Prostate gland (tissue), 2 donors: ENCODE results near the gene LHFPL3.

Experiments
- POLR2A ChIP-seq: fragments of 450-650 bp; IDR thresholded peaks from one replicate; pipeline ENCODE4 v1.6.1; 2016; ENCODE audit warnings: antibody characterized with exemption, mild to moderate bottlenecking
- POLR2AphosphoS5 ChIP-seq: sonication (generic); formaldehyde crosslinking; IDR thresholded peaks from one replicate; pipeline ENCODE4 v1.6.1; 2017; ENCODE audit warnings: antibody characterized with exemption
- TF ChIP-seq, protein P1 (sequence below), 4 experiments: fragments of 200-600 bp in 2 of 4; fragments of 450-650 bp in 2 of 4; sonication (generic) in 2 of 4; IDR thresholded peaks; 1 replicate in 3 of 4; 2 replicates in 1 of 4; pipeline ENCODE4 v1.5.1; 2016 to 2019; ENCODE audit warnings: antibody characterized with exemption in 4 of 4, mild to moderate bottlenecking in 2 of 4, moderate library complexity in 2 of 4

DNA sequence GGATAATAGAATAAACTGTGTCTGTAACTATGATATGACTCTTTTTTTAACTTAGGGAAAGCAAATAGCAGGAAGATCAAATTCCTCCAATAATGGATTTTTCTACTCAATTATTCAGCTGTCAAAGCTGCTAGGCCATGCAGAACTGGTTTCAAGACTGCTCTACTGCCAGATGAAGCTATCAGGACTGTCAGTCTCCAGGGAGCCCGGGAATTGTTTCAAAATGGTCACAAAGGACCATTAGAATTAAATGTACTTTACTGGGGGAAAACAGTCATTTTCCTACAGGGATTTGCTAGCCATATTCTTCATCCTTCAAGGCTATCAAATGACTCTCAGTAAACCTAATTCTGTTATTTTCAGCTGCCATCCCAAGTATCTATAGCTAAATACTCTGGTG is 276.3 kb downstream of the LHFPL3 start:
- TF ChIP-seq POLR2A (no peak), POLR2AphosphoS5 (no peak)
- TF ChIP-seq, protein P1, sequence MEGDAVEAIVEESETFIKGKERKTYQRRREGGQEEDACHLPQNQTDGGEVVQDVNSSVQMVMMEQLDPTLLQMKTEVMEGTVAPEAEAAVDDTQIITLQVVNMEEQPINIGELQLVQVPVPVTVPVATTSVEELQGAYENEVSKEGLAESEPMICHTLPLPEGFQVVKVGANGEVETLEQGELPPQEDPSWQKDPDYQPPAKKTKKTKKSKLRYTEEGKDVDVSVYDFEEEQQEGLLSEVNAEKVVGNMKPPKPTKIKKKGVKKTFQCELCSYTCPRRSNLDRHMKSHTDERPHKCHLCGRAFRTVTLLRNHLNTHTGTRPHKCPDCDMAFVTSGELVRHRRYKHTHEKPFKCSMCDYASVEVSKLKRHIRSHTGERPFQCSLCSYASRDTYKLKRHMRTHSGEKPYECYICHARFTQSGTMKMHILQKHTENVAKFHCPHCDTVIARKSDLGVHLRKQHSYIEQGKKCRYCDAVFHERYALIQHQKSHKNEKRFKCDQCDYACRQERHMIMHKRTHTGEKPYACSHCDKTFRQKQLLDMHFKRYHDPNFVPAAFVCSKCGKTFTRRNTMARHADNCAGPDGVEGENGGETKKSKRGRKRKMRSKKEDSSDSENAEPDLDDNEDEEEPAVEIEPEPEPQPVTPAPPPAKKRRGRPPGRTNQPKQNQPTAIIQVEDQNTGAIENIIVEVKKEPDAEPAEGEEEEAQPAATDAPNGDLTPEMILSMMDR (IDR thresholded peaks at IDR 0.05) = no peak
